Measurements from ENCODE around the gene SMAD5.

DNA sequence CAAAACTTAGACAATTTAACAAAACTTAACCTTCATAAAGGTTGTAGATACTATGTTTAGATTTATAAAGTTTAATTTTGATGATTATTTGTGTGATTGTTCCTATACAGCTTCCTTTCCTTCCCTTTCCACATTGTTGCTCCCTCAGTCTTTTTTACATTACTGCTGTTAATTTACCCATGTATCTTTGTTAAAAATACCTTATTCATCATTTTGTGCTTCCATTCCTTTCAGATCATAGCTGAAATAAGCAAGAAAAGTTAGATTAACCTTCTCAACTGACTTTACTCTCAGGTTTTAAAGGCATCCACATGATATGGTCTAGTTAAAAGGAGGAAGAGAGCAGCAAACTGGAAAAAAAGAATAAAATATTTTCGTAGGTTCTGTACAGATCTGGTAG lies 2.0 kb downstream of the SMAD5 start:
- TF ChIP-seq SIN3A (IDR thresholded peaks at IDR 0.05; ENCODE audit: borderline replicate concordance, insufficient read depth, low read length) (no peak), REST (IDR thresholded peaks at IDR 0.05; ENCODE audit: insufficient read depth in 1 of 2, low read depth in 2 of 2, low read length in 2 of 2) (no peak), TAF1 (IDR thresholded peaks at IDR 0.05; ENCODE audit: borderline replicate concordance, insufficient read depth, low read length) (no peak), POLR2AphosphoS5 (IDR thresholded peaks at IDR 0.05; ENCODE audit: low read depth, low read length) (no peak)

Measured in PFSK-1 (cell line).